HG03159 (cell line): ENCODE measurements around the gene YWHAG.
A peak's percentile ranks its signal among the peaks of the same experiment; 100 is the strongest.
"Not testable (repeated sequence)": the region's sequence is repeated elsewhere in the genome, so short reads cannot be mapped to it uniquely, and the experiment has no call there.

Experiments
- ATAC-seq: cut with Tn5 transposase; IDR thresholded peaks from one replicate; pipeline ENCODE4 v1.9.1; 2021; ENCODE audit warnings: mild to moderate bottlenecking, moderate library complexity; ENCODE audit not compliant: unreplicated experiment

The YWHAG gene

DNA sequence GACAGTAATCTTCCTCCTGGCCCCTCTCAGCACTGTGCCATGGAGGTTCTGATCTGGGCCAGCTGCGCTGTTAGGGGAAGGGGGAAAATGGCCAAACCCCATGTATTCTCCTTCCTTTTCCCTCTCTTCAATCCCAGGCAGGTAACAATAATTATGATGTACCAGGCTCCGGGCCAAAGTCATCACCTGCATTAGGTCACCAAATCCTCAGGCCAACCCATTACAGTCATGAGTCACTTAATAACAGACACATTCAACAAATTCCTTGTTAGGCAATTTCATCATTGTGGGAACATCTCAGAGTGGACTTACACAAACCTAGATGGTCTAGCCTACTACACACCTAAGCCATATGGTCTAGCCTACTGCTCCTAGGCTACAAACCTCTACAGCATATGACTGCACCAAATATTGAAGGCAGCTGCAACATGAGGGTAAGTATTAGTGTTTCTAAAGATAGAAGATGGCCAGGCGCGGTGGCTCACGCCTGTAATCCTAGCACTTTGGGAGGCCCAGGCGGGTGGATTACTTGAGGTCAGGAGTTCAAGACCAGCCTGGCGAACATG is 58.5 kb downstream of the YWHAG start:
- no peak for ATAC-seq

DNA sequence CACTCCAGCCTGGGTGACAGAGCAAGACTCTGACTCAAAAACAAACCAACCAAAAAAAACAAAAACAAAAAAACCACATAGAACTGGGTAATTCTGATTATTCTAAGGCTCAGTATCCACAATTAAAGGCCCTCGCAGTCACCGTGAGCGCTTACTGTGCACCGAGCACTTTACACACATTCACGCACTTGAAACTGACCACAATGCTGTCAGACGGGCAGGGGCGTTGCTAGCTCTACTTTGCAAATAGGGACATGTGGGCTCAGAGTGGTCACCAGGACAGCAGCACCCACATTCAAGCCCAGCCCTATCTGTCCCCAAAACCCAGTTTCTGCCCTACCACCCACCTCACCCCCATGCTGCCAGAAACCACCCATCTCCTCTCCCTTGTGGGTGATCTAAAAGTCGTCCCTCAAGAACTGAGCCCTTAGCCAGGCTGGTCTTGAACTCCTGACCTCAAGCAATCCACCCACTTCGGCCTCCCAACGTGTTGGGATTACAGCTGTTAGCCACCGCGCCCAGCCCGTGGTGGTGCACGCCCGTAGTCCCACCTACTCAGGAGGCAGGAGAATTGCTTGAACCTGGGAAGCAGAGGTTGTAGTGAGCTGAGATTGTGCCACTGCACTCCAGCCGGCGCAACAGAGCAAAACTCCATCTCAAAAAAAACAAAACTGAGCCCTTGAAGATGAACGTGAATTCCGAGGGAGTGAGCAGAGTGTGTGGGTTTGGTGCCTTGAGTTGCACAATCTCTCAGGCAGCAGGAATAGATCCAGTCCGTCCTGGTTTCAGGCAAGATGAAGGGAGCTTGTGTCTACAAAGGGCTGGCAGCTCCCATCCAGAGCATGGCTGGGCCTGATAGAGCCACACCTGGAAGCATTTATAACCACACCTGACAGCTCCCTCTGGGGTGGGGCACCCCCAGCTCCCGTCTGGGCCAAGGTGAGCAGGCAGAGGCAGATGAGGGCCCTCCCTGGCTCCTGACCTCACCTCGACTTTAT is 61.7 kb downstream of the YWHAG start:
- no peak for ATAC-seq

DNA sequence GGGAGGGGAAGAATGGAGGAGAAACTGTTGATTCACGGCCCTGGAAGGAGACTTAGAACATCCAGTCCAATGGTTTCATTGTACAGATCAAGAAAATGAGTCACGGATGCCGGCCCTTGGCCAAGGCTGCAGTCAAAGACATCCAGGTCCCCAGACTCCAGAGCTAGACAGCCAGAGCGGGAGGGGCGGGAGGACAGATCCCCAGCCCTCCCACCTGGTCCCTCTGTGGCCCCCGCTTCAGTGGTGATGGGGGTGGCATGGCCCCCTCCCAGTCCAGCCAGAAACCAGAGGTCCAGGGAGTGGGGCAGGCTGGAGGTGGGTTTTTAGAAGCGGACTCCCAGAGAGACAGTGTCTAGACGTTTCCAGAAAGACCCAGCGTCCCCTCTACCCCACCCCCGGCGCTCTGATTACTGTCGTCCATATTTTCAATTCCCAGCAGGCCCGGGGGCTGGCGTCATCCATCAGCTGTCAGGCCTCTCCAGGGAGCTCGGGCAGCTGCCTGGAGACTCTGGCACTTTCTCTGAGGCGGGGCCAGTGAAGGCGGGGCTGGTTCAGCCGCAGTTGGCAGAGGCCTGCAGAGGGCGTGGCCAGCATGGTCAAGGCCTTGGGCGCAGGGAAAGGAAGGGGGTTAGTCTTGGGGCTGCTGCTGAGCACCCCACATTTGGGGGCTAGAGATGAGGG is 64.3 kb downstream of the YWHAG start:
- ATAC-seq: no peak

DNA sequence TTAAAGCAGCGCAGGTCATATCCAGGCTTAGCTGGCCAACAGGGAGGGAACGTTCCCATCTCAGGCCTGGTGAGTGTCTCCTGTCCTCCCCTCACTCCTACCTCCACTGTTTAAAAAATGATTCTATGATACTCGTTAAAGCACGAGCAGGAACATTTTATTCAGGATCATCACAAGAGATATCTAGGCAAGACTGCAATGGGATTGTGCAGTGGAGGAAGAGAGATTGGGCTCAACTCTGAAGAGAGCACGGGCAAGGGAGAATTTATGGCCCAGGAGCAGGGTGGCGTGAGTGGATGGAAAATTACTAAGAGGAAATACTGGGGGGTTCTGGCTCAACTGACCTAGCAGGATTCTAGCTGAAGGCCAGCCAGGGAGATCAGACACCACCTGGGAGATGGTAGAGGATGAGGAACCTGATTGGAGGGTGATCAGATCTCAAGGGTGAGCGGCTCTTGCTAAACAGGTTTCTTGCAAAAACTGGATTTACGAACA is 65.3 kb downstream of the YWHAG start:
- no peak for ATAC-seq

DNA sequence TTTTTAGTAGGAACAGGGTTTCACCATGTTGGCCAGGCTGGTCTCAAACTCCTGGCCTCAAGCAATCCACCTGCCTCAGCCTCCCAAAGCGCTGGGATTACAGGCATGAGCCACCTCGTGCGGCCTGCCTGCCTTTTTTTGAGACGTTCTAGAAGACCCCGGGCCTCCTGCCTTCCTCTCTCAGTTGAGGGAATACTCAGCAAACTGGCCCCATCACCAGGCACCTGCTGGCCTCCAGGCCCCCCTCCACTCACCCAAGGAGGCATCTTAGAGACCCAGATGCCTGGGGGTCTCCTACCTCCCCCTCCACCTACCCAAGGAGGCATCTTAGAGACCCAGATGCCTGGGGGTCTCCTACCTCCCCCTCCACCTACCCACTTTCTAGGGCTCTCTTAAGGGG is 65.9 kb downstream of the YWHAG start:
- ATAC-seq: not testable (repeated sequence)

DNA sequence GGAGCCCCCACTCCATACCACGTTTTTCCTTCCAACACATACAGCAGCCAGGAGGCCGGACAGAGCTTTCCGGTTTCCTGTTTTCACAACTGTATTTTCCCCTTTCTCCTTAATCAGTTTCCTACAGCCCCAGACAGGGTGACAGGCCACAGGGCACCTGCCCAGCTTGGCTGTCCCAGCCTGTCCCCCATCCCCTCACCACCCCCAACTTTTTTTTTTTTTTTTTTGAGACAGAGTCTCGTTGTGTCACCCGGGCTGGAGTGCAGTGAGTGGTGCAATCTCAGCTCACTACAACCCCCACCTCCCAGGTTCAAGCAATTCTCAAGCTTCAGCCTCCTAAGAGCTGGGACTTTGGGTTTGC is 66.6 kb downstream of the YWHAG start:
- ATAC-seq: no peak

DNA sequence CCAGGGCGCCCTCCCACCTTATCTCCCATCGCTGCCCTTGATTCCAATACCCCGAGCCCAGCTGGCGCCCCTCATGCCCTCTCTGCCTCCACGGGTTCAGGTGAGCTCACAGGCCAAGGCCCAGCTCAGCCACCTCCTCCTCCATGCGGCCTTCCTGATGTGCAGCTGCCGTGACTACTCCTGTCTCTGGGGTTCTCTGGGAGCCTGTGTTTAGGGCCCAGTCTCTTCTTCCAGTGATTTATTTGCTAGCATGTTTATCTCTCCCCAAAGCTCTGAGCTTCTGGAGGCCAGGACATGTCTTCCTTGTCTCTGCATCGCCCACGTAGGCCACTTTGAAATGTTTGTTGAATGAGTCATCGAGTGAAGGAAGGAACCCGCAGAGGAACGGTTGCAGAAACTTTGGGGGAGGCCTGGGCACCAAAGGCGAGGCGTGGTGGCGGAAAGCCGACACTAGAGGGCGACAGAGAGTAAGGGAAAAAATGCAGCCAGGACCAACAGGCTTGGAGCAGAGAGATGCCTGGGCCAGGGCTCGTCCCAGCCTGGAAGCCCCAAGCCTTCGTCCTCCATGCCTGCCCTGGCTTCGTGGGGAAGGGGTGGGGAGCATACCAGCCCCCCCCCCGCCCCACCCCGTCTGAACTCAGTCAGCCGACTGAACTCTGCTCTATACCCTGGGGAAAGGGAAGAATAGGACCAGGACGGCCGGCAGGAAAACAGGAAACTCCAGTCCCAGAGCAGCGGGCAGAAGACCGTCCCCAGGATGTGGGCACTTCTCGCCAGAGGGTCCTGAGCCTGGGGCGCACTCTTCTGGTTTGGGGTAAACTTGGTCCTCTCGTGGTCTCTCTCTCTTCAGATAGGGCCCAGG is 67.2 kb downstream of the YWHAG start:
- peak; percentile 84 for ATAC-seq

DNA sequence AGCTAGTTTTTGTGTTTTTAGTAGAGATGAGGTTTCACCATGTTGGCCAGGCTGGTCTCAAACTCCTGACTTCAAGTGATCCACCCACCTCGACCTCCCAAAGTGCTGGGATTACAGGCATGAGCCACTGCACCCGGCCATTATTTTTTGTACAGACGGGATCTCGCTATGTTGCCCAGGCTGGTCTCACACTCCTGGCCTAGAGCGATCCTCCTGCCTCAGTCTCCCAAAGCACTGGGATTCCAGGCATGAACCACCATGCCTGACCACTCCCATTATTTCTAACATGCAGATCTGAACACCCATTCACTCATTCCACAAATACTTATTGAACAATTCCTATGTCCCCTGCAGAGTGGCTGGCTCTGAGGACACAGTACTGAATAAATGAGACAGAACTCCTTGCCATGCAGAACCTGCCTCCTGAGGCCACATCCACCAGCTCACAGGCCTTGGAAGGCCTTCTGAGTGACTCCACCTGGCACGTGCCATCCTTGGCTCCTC is 67.9 kb downstream of the YWHAG start:
- ATAC-seq: not testable (repeated sequence)

DNA sequence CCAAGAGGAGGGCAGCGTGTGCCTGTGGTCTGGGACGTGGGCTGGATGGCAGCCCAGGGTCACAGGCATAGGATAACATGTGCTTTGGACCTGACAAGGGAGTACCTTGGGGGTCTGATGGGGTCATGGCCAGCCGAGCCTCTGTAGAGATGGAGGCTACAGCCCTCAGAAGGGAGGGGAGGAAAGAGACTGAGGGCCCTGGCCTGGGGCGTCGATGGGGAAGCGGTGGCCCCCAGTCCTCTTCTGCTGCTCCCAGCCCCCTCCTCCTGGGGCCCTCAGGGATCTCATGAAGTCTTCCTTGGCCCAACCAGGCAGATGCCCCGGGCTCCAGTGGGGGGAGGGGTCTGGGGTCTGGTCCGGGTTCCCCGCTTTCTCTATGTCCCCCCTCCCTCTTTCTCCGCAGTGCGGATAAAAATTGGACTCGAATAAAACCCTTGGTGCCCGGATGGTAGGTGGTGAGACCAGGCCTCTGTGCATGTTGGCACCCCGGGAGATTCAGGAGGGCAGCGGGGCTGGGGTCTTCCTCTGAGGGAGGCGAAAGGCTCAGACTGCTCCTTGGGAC is 71.9 kb downstream of the YWHAG start:
- no peak for ATAC-seq

DNA sequence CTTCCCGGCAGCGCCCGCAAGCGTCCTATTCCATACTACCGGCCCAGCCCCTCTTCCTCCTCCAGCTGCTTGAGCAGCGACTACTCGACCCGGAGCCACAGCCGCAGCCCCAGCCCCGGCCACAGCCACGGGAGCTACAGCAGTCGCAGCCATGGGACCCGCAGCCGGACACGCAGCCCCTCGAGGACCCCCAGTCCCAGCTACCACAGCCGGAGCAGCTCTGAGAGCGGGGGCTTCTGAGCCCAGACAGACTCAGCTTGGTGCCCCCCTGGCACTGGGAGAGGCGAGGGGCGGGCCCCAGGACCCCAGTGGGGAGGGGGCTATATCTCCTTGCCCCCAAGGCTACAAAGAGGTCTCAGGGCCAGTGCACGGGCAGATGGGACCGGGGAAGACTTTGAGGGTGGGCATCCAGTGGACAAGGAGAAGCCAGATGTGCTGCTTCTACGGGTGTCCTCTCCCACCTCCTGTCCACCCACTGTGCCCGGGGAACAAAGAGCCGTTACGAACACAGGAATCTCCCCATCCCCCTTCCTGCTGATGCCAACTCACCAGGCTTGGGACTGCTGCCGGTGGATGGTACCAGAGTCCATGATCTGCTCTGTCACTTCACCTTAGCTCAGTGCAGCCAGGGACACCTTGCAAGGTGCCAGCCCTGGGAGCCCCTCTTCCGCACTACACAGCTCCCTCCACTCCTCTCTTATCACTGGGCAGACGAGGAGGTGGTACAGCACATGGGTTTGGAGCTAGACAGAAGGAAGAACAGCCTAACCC is 73.0 kb downstream of the YWHAG start:
- no peak for ATAC-seq

DNA sequence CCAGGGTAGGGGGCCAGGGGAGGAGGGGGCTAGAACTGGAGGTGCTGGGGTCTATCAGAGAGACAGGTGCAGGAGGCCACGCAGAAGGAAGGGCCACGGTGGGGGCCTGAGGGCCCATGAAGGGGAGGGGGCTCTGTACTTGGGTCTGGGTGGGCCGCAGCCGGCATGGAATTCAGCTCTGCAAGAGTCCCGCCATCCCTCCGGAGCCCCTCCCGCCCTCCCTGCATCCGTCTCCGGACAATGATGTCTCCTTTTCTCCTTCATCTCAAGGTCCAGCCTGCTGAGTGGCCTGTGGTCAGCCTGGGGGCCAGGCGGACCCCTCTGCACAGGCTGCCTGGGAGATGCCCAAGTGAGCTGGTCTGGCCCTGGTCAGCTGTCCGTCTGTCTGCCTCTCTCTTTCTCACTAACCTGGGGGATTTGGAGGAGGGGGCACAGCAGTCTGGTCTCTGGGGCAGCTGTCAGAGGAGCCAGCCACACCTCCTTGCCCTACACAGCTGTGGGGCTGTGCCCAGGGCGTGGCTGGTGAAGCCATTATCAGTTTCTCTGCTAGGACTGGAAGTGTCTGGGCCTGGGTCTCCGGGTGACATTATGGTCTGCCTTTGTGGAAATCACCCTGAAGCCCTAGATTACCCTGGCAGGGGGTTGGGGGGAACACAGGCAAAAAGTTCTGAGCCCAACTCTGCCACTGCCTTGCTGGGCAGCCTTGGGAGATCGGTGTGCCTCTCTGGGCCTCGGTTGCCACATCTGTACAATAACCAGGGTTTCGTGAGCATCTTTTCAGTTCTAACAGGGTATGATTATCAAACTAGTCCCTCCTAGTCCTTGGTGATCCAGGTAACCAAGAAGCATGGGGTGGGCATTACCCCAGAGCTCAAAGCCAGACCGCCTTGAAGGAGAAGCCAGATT is 75.3 kb downstream of the YWHAG start:
- no peak for ATAC-seq

DNA sequence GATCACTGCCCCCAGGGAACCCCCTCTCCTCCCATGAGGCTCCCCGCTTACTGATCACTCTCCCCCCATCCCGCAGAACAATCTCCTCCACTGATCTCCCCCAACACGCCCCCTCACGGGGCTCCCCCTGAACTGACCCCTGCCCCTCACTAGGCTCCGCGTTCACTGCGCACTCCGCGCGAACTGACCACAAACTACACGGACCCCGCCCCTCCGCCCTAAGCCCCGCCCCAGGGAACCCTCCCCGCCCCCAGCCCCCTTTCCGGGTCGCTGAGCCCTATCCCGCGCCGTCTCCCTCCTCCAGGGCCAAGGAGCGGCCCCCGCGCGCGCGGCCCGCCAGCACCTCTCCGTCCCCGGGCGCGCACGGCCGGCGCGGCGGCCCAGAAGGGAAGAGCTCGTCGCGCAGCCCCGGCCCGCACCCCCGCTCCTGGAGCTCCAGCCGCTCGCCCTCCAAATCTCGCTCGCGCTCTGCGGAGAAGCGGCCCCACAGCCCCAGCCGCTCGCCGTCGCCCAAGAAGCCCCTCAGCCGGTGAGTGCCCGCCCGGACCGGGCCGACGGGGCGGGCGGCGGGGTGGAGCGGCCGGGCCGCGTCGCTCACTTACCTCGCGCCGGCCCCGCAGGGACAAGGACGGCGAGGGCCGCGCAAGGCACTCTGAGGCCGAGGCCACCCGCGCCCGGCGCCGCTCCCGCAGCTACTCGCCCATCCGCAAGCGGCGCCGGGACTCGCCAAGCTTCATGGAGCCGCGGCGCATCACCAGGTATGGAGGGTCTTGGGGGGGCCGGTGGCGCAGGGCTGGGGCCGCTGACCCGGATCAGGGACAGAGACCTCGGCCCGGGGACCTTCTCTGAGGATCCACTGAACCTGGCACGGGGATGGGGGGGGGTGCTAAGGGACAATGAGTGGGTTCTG is 76.2 kb downstream of the YWHAG start:
- no peak for ATAC-seq

DNA sequence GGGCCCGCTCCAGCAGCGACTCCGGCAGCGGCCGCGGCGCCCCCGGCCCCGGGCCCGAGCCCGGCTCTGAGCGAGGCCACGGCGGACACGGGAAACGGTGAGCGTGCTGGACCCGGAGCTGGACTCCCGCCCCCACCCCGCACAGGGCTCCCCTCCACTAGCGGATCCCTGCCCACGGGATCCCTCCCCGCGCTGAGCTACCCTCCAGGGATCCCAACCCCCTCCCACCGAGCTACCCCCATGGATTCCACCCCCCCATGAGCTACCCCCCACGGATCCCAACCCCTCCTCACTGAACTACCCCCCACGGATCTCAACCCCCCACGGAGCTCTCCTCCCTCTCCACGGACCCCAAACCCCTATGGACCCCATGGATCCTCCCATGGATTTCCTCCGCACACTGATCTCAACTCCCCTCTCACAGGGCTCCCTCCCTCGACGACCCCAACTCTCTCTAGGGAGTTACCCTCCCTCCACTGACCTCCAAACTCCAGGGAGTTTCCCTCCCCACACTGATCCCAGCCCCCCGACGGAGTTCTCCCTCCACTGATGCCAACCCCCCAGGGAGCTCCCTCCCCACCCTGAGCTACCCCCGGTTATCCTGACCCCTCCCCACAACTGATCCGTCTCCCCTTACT is 77.0 kb downstream of the YWHAG start:
- no peak for ATAC-seq

DNA sequence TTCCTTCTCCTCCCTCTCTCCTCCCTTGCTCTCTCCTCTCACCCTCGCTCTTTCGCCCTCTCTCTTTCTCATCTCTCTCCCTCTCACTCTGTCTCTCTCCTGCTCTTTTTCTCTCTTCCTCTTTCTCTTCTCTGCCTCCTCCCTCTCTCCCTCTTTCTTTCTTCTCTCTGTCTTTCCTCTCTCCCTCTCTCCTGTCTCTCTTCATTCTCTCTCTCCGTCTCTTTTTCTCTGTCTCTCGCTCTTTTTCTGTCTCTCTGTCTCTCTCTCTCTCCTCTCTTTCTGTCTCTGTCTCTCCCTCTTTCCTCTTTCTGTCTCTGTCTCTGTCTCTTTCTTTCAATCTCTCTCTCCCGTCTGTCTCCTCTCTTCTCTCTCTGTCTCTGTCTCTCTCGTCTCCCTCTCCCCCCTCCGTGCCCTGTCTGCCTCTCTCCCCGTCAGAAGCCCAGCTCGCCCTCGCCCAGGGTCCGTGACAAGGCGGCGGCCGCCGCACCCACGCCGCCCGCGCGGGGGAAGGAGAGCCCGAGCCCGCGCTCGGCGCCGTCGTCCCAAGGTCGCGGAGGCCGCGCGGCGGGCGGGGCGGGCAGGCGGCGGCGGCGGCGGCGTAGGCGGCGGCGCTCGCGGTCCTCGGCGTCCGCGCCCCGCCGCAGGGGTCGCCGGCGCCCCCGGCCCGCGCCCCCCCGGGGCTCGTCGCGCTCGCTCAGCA is 77.6 kb downstream of the YWHAG start:
- ATAC-seq: no peak

DNA sequence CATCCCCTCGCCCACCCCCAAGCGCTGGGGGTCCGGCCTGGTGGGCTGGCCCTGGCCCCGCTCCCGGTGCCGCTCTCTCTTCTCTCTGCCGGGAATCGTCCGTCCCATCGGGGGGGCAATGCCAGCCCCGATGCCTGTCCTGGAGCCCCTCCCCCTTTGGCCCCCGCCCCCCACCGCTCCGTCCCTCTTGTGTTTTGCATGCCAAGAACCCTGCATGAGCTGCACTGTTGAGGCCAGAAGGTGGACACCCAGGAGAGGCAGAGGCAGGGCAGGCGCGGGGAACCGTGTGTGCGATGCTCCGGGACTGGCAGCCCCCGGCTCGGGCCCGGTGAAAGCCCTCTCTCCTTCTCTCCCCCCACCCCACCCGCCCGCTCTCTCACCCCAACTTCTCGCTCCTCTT is 78.4 kb downstream of the YWHAG start:
- no peak for ATAC-seq

DNA sequence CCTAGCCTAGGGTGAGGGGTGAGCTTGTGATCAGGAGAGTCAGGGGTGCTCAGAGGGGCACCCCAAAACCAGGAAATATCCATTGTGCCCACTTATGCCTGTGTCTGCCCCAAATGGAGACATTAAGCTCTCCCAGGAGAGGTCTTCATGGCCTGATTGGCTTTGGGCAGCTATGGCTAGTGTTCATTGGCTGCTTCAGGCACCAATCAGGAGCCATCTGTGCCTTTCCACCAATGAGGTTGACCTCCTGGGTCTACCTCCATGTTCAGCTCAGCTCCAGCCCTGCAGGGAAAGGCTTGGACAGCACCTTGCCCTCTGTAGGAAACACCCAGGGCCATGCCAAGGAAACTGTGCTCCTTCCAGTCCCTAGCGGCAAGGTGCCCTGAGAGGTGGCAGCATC is 80.3 kb downstream of the YWHAG start:
- ATAC-seq: no peak
